ENCODE data around the gene GMPS.
"Not testable (repeated sequence)": the region's sequence is repeated elsewhere in the genome, so short reads cannot be mapped to it uniquely, and the experiment has no call there.

Gene GMPS

DNA sequence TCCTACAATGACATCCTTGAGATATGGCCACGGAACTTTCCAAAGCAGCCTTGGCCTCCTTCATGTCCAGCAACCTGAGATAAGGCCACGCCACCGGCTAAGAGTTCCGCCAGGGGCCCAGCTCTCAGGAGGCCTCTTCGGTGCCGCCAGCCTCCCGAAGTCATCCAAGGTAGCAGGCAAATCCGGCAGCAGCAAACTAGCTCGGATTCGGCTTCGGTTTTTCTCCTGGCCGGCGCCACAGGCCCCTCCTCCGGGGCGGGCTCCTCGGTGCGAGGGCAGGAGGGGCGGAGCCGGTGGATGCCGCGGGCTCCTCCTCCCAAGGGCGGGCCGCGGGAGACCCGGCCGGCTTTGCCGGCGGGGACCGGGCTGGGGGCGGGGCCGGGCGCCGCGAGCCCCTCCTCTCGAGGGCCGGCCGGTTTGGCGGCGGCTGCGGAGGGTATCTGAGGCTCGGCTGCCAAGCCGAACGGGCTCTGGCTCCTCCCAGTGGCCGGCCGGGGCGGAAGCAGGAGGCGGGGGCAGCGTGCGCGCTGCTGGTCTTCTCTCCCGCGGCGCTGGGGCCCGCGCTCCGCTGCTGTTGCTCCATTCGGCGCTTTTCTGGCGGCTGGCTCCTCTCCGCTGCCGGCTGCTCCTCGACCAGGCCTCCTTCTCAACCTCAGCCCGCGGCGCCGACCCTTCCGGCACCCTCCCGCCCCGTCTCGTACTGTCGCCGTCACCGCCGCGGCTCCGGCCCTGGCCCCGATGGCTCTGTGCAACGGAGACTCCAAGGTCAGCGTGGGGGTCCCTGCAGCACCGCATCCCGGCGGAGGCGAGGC lies at the start of gene GMPS:
Gene GMPS, plus strand, starts transcription at position 518 of the 812 bp plus-strand sequence. Its CDS starts 221 bp downstream, at position 739.
- DNase-seq (ENCODE audit: low read depth) = peak; percentile 92

DNA sequence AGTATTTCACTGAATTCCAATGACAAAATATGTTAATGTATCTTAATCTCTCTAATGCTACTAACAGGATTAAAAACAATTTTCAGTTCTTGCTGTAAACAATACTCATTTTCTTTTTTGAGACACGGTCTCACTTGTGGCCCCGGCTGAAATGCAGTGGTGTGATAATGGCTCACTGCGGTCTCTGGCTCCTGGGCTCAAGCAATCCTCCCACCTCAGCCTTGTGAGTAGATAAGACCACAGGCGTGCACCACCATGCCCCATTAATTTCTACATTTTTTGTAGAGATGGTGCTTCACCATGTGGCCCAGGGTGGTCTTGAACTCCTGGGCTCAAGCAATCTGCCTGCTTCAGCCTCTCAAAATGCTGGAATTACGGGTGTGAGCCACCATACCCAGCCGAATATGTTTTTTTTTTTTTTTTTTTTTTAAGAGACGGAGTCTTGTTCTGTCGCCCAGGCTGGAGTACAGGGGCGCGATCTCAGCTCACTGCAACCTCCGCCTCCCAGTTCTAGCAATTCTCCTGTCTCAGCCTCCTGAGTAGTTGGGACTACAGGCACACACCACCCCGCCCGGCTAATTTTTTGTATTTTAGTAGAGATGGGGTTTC lies 41.9 kb upstream of the GMPS start:
- DNase-seq (ENCODE audit: low read depth) = not testable (repeated sequence)

DNA sequence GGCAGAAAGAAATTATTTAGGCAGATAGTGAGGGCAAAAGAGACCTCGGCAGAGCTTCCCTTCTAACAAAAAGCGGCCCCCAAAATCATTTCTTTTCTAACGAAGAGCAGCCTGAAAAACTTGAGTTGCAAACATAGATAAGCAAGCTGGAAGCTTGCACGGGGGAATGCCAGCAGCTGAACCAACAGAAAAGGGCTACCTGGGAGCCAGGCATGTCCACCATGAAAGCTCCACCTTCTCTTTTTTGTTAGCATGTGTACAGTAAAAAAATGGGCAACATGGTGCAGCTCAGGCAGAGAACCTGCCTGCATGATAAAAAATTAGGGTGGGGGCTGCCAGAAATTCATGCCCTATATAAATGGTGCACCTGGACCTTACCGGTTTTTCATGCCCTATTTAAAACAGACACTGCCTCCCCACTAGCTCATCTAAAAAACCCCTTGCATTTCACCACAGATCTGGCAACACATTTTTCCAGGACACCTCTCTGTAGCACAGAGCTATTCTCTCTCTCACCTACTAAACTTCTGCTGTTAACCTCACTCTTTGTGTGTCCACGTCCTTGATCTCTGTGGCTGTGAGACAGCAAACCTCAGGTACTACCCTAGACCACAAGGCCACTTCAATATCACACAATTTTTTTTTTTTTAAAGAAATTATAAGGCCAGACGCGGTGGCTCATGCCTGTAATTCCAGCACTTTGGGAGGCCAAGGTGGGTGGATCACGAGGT lies 34.9 kb upstream of the GMPS start:
- no peak for DNase-seq (ENCODE audit: low read depth)

DNA sequence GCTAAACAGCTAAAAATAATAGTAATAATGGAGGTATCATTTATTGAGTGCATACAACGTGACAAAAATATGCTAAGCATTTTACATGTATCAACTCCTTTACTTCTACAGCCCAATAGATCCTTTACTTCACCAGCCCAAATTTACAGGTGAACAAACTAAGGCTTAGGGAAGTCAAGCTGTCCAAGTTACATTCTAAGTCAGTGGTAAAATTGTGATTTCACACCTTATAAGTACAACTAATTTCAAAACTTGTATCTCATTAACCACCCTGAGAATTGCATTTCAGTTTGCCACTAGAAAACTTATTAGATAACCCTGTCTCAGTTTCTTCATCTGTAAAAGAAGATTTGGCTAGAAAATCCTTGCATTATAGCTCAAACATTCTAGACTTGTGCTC lies 26.9 kb upstream of the GMPS start:
- DNase-seq (ENCODE audit: low read depth) = no peak

DNA sequence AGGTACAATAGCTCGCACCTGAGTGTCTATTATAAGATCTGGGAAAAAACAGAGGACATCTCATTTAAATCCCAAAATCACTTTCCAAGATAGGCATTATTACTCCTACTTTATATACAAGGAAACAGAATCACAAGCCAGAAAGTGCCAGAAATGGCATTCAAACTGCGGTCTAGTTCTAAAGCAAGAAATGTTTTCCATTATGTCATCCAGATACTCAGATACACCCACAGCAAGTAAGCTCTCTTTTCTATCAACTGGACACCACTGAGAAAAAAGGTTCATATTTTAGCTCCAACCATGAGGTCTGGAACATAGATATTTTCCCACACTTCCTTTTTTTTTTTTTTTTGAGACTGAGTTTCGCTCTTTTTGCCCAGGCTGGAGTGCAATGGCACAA lies 24.3 kb upstream of the GMPS start:
- no peak for DNase-seq (ENCODE audit: low read depth)

DNA sequence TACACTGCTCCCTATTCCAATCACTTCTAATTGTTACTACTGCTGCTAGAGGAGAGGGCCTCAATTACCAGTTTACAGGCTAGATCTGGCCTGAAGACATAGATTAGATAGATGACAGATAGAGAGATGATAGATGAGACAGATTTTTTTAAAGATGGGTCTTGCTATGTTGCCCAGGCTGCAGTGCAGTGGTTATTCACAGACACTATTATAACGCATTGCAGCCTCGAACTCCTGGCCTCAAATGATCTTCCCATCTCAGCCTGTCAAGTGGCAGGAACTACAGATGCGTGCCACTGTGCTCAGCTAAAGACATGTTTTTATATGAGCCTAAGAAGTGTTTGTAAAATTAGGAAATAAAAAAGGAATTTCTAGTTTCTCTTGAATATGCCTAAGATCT lies 22.5 kb upstream of the GMPS start:
- no peak for DNase-seq (ENCODE audit: low read depth)

DNA sequence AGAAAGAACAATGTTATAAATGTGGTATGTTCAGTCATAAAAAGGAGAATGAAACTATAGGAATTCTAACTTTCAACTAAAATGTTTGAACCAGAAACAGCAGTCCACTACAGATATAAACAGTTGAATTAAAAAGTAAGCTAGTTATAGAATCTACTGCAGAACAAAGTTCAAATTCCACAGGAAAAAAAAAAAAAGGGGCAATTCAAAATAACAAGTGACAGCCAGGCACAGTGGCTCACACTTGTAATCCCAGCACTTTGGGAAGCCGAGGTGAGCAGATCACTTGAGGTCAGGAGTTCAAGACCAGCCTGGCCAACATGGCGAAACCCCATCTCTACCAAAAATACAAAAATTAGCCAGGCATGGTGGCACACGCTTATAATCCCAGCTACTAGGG lies 21.0 kb upstream of the GMPS start:
- not testable (repeated sequence) for DNase-seq (ENCODE audit: low read depth)

DNA sequence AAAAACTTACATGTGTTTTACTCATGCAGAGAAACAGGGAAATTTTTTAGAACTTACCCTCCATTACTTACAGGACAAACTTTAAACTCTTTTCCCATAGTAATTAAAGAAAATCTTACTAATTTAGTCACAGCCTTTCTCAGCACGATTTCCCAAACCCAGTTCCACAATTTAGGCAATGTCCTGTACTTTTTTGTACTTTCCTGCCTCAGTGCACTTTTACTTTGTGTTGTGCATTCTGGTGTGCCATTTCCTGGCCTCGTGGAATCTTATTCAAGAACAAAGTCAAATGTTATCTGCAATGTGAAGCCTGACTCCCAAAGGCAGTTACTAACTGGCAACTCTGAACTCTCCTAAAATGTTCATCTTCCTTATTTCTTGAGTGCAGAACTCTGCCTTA lies 18.1 kb upstream of the GMPS start:
- no peak for DNase-seq (ENCODE audit: low read depth)

DNA sequence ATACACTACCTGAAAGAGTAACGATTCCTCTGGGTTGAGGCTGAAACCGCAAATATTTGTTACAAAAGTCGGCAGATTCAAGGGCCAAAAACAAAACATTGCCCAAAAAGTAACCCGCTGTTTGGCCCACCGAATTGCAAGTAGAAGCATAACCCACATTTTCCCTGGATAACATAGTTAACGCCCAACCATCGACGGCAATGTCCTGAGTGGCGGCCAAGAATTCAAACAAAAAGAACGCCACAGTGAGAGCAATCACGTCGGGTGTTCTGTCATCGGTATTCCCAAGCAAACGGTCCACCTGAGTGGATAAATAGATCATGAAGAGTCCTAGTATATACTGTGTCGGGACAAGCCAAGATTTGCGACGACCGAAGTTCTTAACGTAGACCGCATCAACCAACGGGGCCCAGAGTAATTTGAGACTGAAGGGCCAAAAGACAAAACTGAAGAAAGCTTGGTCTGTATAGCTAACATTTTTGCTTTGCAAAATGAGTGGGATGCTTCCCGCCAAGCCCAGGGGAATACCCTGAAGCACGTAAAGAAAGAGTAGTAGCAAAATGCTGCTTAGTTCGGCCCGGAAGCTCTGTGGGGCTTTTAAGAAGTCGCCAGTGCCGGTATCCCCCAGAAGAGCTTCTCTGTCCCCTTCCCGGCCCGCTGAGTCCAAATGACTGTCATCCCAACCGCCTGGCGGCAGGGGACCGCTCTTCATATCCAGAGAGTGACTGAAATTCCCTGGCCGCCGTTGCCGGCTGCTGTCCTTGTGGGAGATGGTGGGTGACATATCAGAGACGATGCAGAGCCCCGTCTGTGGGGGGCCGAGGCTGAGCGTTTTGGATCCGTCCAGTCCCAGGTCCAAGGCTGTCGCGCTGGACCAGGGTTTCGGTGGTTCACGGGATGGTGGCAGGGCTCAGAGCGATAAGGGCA lies 17.0 kb upstream of the GMPS start:
- DNase-seq (ENCODE audit: low read depth) = no peak

DNA sequence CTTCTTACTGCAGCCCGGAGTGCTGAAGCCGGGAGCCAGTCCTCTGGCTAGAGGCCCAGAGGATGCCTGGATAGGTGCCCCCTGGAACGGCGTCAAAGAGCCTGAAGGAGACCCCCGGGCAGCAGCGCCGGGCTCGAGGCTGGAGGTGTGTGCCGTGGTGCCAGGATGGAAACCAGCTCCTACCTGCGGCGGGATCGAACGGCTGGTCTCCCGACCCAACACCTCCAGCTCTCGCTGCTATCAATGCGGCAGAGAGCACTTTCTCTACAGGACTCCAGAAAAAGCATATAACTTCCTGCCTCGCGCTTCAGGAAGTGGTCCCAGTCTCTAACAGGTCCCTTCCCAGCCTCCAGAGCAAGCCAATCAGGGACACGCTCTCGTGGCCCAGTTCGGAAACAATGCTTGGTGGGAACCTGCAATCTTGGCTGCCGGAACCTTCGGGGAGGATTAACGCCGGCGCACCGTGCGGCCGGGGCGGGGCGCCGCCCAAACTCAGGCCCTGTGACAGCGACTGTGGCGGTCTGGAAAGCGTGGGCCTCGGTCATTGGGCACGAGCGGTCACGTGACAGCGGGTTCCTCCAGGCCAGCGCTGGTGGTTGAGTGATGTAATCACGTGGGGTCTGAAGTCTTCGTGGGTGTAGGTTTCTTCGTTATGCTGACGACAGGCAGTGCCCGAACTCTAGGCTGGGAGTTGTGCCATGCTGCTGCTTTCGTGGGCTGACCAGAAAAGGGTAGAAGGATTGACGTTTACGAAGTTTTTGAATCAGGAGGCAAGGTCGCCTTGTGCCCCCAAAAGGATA lies 16.1 kb upstream of the GMPS start, which contains the start of gene SLC33A1:
Gene SLC33A1, minus strand, starts transcription at position 287 of the 800 bp plus-strand sequence. CDS start 430 bp downstream, outside the sequence.
- DNase-seq (ENCODE audit: low read depth) = peak; percentile 99

DNA sequence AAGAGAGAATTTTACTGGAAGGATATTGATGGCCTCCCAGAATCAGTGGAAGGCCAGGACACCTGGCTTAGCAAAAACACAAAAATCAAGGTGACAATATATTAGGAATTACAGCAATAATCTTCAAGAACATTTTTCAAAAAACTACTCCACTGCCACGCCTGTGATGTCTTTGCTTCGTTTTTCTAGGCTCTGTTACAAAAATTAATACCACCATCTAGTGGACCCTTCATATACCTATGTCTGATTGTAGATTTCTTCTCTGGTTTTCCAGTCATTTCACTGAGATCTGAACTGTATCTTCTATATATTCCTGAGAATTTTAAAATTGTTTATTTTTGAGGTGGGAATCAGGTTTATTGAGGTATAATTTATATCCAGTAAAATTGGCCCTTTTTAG lies 10.6 kb upstream of the GMPS start:
- no peak for DNase-seq (ENCODE audit: low read depth)

DNA sequence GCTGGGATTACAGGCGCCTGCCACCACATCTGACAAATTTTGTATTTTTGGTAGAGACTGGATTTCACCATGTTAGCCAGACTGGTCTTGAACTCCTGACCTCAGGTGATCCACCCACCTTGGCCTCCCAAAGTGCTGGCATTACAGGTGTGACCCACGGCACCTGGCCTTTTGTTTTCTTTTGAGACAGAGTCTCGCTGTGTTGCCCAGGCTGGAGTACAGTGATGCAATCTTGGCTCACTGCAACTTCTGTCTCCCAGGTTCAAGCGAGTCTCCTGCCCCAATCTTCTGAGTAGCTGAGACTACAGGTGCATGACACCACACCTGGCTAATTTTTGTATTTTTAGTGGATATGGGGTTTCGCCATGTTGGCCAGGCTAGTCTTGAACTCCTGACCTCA lies 10.0 kb upstream of the GMPS start:
- not testable (repeated sequence) for DNase-seq (ENCODE audit: low read depth)

DNA sequence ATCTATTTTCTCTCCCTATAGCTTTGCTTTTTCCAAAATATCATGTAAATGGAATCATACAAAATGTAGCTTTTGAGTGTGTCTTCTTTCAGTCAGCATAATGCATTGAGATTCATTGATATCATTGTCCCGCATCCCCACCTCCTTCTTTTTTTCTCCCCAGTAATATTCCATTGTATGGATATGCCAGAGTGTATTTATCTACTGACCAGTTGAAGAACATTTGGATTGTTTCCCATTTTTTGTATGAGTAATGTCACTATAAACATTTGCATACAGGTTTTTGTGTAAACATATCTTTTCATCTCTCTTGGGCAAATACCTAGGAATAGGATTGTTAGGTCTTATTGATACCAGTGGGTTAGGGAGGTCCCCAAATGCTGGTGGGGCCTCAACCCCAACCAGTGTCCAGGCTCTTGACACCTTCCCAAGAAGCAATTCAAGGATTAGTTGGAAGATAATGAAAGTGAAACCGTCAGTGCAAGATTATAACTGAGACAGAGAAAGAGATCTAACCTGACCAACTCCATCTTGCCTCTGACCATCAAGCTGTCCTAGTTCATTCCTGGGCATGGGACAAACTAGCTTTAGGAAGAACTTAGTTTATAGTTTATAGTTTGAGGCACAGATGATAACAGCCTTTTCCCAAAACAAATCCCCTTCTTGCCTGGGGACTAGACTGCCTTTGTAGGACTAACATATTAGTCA lies 8.8 kb upstream of the GMPS start:
- no peak for DNase-seq (ENCODE audit: low read depth)

DNA sequence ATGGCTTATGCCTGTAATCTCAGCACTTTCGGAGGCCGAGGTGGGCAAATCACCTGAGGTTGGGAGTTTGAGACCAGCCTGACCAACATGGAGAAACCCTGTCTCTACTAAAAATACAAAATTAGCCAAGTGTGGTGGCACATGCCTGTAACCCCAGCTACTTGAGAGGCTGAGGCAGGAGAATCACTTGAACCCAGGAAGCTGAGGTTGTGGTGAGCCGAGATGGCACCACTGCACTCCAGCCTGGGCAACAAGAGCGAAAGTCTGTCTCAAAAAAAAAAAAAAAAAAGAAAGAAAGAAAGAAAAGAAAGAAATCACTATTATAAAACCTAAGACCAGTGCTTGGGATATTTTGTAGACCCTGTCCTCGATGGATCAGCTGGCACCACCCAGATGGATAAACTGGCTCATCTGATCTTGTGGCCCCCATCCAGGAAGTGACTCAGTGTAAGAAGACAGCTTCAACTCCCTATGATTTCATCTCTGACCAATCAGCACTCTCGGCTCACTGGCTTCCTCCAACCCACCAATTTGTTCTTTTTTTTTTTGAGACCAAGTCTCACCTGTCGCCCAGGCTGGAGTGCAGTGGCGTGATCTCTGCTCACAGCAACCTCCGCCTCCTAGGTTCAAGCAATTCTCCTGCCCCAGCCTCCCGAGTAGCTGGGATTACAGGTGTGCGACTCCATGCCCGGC lies 8.0 kb upstream of the GMPS start:
- DNase-seq (ENCODE audit: low read depth) = peak; percentile 66

DNA sequence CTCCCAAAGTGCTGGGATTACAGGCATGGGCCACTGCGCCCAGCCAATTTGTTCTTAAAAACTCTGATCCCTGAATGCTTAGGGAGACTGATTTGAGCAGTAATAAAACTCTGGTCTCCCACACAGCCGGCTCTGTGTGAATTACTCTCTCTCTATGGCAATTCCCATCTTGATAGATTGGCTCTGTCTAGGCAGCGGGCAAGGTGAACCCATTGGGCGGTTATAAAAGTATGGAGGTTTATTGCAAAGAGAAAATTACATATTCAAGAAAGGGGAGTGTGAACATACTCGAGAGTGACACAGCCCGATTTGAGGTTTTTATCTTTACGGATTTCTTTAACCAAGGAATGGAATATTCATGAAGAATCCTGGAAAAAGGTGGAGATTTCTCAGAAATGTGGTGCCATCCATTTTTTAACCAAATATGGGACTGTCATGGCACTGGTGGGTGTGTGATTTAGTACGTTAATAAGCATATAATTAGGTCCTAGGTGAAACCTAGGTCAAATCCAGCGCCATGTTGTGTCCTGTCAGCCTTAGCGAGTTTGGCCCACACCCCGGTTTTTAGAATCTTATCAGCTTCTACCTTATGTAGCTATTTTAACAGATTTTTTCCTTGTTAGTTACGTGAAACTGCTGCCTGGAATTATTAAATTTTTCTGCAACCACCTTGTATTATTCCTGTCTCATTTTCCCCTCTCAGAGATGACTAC lies 7.2 kb upstream of the GMPS start:
- DNase-seq (ENCODE audit: low read depth) = no peak

DNA sequence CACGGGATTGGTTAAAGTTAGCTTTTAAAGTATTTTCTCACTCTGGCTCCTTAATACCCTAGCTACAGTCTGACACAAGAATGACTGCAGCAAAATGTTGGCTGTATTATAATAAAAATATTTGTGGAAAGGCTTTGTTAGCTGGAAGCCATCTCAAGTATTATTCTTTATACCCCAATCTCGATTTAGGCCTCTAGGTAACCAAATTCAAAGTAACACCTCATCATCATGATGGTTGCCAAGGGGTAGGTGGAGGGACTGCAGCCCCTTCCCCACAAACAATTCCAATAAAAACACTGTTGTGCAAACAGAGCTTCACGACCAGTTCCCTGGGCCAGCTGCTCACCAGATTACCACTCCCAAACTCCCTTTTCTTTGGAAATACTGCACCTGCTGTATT lies 759 bp upstream of the GMPS start:
- no peak for DNase-seq (ENCODE audit: low read depth)

DNA sequence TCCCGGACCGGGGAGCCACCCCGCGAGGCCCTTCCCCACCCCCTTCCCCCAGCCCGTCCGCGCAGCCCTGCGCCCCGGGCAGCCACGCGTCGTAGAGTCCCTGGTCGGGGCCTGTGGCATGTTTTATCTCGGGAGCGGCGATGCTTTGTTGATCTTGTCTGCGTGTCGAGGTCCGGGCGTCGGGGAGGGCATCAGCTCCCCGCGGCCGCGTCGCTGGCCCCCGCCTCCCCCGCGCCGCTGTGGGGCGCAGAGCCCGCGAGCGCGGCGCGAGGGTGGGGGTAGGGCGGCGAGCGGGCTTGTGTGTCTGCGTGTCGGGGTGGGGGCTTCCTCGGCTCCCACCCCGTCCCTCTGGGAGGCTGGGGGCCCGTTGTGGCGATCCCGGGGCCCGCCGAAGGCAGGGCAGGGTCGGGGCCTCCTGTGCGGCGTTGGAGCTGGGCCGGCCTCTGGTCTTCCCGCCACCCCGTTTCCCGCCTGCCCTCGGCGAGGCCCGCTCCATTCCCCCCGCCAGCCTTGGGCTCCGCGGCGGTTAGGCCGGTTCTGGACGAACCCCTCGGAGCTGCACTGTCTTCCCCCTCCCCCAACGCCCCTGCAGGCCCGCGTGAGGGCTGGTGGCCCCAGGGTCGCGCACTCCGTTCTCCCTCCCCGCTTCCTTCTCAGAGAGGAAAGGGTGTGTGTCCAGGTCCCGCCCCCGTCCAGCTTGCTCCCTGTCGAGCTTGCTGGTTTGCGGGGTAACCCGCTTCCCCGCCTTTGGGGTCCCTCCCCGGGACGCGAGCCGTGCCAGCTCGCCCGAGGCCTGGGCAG lies 695 bp downstream of the GMPS start:
- peak; percentile 35 for DNase-seq (ENCODE audit: low read depth)

DNA sequence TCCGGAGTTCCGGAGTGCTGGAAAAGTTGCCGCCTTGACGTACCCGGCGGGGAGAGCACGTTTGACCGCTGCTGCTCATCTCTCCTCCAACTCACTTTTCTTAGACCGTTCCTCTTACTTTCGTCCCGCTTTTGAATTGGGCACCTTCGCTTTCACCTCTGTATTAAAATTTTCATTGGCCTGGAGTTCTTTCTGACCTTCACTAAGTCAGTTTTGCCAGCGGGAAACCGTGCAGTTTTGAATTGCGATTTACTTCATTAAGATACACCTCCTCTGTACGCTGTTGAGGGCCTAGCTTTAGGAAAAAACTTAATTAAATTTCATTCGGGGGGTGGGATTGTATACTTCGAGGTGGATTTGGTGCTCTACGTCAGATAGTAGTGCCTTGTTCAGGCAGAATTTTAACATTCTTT lies 1.3 kb downstream of the GMPS start:
- no peak for DNase-seq (ENCODE audit: low read depth)
